GM18526 (cell line): ENCODE measurements around the gene MAGI1.

ENCODE experiments used
- POLR2A ChIP-seq: IDR thresholded peaks from 3 replicates; pipeline ENCODE4 v1.6.1; 2011; ENCODE audit not compliant: insufficient read length; ENCODE audit errors: extremely low read depth

MAGI1 gene

GRCh38 chr3:66038726-66039589 is at the start of gene MAGI1:
TSS of gene MAGI1 (minus strand) at chr3:66038918. CDS start at chr3:66038308, 610 bp downstream.
- TF ChIP-seq POLR2A: no peak

- TF ChIP-seq POLR2A: no peak
Measured at GRCh38 chr3:66083784-66084213, 45.1 kb upstream of the MAGI1 start.

- TF ChIP-seq POLR2A: no peak
Measured at GRCh38 chr3:66083096-66083678, 44.5 kb upstream of the MAGI1 start.

- TF ChIP-seq POLR2A: no peak
Measured at GRCh38 chr3:66082679-66083078, 44.0 kb upstream of the MAGI1 start.

- no peak for TF ChIP-seq POLR2A
Measured at GRCh38 chr3:66080167-66080566, 41.4 kb upstream of the MAGI1 start.

GRCh38 chr3:66077973-66078372 is 39.3 kb upstream of the MAGI1 start:
- no peak for TF ChIP-seq POLR2A

GRCh38 chr3:66076861-66077470 is 38.2 kb upstream of the MAGI1 start:
- TF ChIP-seq POLR2A: no peak

GRCh38 chr3:66075281-66075680 is 36.6 kb upstream of the MAGI1 start:
- no peak for TF ChIP-seq POLR2A

GRCh38 chr3:66073464-66074141 is 34.9 kb upstream of the MAGI1 start:
- no peak for TF ChIP-seq POLR2A

GRCh38 chr3:66068255-66068654 is 29.5 kb upstream of the MAGI1 start:
- TF ChIP-seq POLR2A: no peak

GRCh38 chr3:66066963-66067617 is 28.4 kb upstream of the MAGI1 start:
- TF ChIP-seq POLR2A: no peak

GRCh38 chr3:66055289-66055688 is 16.6 kb upstream of the MAGI1 start:
- TF ChIP-seq POLR2A: no peak

GRCh38 chr3:66053550-66054094 is 14.9 kb upstream of the MAGI1 start:
- no peak for TF ChIP-seq POLR2A

GRCh38 chr3:66052721-66053549 is 14.2 kb upstream of the MAGI1 start:
- no peak for TF ChIP-seq POLR2A

- TF ChIP-seq POLR2A: no peak
Measured at GRCh38 chr3:66050821-66051220, 12.1 kb upstream of the MAGI1 start.

- TF ChIP-seq POLR2A: no peak
Measured at GRCh38 chr3:66048051-66048395, 9.3 kb upstream of the MAGI1 start.
